SK-N-SH treated with all-trans-retinoic acid at 6 μM for 48 hours (cell line): ENCODE measurements around the gene PARD3.

Source experiments
- ATAC-seq: fragments of 200-7000 bp; cut with Tn5 transposase; 3 replicates; pipeline ENCODE4 v1.9.1; 2020; ENCODE audit warnings: mild to moderate bottlenecking, moderate library complexity
- BACH2 ChIP-seq: fragments of 250-450 bp; sonication (Bioruptor Pico); IDR thresholded peaks from 2 replicates; pipeline ENCODE4 v1.9.0; 2021; ENCODE audit warnings: mild to moderate bottlenecking, borderline replicate concordance
- CREB5 ChIP-seq: fragments of 250-450 bp; sonication (Bioruptor Pico); IDR thresholded peaks from 2 replicates; pipeline ENCODE4 v1.5.1; 2020; ENCODE audit warnings: low read depth, mild to moderate bottlenecking, moderate library complexity
- ESRRG ChIP-seq: fragments of 250-450 bp; sonication (Bioruptor Pico); IDR thresholded peaks from 2 replicates; pipeline ENCODE4 v1.6.1; 2021; ENCODE audit warnings: mild to moderate bottlenecking
- GLIS3 ChIP-seq: fragments of 250-450 bp; sonication (Bioruptor Pico); IDR thresholded peaks from 2 replicates; pipeline ENCODE4 v1.5.0; 2020; ENCODE audit warnings: mild to moderate bottlenecking, moderate library complexity
- ISL1 ChIP-seq: fragments of 250-450 bp; sonication (Bioruptor Pico); IDR thresholded peaks from 2 replicates; pipeline ENCODE4 v2.1.2; 2022; ENCODE audit warnings: mild to moderate bottlenecking, moderate library complexity
- PATZ1 ChIP-seq: fragments of 250-450 bp; sonication (Bioruptor Pico); IDR thresholded peaks from 2 replicates; pipeline ENCODE4 v1.8.0; 2020; ENCODE audit warnings: mild to moderate bottlenecking, moderate library complexity, borderline replicate concordance
- POU6F1 ChIP-seq: fragments of 250-450 bp; sonication (Bioruptor Pico); IDR thresholded peaks from 2 replicates; pipeline ENCODE4 v1.8.0; 2021; ENCODE audit warnings: low read depth, mild to moderate bottlenecking, moderate library complexity, borderline replicate concordance
- ZC3H10 ChIP-seq: fragments of 250-450 bp; sonication (Bioruptor Pico); IDR thresholded peaks from 2 replicates; pipeline ENCODE4 v1.5.1; 2021; ENCODE audit warnings: mild to moderate bottlenecking, moderate library complexity
- ZFP3 ChIP-seq: fragments of 250-450 bp; sonication (Bioruptor Pico); IDR thresholded peaks from 2 replicates; pipeline ENCODE4 v1.5.0; 2020; ENCODE audit warnings: mild to moderate bottlenecking, moderate library complexity

PARD3 gene

GRCh38 chr10:34061841-34062240 is 753.3 kb downstream of the PARD3 start:
- TF ChIP-seq CREB5 (CRISPR knock-in tag) = no peak
- TF ChIP-seq ESRRG = no peak
- TF ChIP-seq POU6F1 (CRISPR knock-in tag) = no peak
- no peak for TF ChIP-seq ISL1 (CRISPR knock-in tag)
- TF ChIP-seq BACH2 (CRISPR knock-in tag) = no peak
- no peak for TF ChIP-seq GLIS3
- no peak for TF ChIP-seq ZC3H10 (CRISPR knock-in tag)
- no peak for TF ChIP-seq ZFP3 (CRISPR knock-in tag)
- TF ChIP-seq PATZ1 = no peak

More at GRCh38 chr10:34061841-34062240, 753.3 kb downstream of the PARD3 start:
- ATAC-seq = no peak
